A549 (cell line): ENCODE data around the gene GOLGA6L25.
"Not testable (repeated sequence)": the region's sequence is repeated elsewhere in the genome, so short reads cannot be mapped to it uniquely, and the experiment has no call there.

Experiments used
- EHMT2 ChIP-seq: fragments of 200-600 bp; sonication (generic); IDR thresholded peaks from 2 replicates; pipeline ENCODE4 v1.6.1; 2016; ENCODE audit warnings: antibody characterized with exemption, low read depth, mild to moderate bottlenecking, moderate library complexity
- JUN ChIP-seq, 2 experiments: fragments of >200 bp; sonication (Bioruptor Twin); formaldehyde crosslinking; IDR thresholded peaks; 2 replicates in 1 of 2; 3 replicates in 1 of 2; pipeline ENCODE4 v1.6.1; 2016 to 2017
- MAZ ChIP-seq: fragments of 150-350 bp; IDR thresholded peaks from 2 replicates; pipeline ENCODE4 v1.6.1; 2014; ENCODE audit warnings: antibody characterized with exemption, low read depth, low read length, borderline replicate concordance
- RAD21 ChIP-seq, 2 experiments: fragments of >200 bp in 1 of 2; sonication (Bioruptor Twin) in 1 of 2; formaldehyde crosslinking in 1 of 2; IDR thresholded peaks in 1 of 2; conservative IDR thresholded peaks in 1 of 2; 2 replicates in 1 of 2; 3 replicates in 1 of 2; pipeline ENCODE4 v1.6.1; 2012 to 2018; ENCODE audit warnings: inconsistent platforms in 1 of 2
- TF ChIP-seq, protein P1 (sequence below): fragments of >200 bp; sonication (Bioruptor Twin); formaldehyde crosslinking; IDR thresholded peaks from 3 replicates; pipeline ENCODE4 v1.5.1; 2016

DNA sequence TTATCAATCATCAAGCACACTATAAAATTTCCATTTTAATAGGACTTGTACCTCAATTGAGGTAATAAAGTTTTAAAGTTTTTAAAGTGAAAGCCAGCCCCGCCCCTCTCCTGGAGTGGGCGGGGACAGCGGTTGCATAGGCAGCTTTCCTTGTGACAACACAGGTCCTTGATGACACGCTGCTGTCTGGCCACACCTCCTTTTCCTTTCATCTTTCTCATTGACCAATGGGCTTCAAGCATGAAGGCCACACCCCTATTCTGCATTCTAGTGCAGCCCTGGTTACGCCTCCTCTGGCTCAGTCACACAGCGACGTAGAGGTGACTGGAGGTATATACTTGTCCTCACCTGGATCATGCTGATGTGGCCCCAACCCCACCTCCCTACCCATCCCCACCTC lies at the start of gene GOLGA6L25:
- TF ChIP-seq JUN (IDR thresholded peaks at IDR 0.05); MAZ; EHMT2; RAD21 (conservative IDR thresholded peaks at IDR 0.05 in 1 of 2, IDR thresholded peaks at IDR 0.05 in 1 of 2): not testable (repeated sequence)
- TF ChIP-seq, protein P1, sequence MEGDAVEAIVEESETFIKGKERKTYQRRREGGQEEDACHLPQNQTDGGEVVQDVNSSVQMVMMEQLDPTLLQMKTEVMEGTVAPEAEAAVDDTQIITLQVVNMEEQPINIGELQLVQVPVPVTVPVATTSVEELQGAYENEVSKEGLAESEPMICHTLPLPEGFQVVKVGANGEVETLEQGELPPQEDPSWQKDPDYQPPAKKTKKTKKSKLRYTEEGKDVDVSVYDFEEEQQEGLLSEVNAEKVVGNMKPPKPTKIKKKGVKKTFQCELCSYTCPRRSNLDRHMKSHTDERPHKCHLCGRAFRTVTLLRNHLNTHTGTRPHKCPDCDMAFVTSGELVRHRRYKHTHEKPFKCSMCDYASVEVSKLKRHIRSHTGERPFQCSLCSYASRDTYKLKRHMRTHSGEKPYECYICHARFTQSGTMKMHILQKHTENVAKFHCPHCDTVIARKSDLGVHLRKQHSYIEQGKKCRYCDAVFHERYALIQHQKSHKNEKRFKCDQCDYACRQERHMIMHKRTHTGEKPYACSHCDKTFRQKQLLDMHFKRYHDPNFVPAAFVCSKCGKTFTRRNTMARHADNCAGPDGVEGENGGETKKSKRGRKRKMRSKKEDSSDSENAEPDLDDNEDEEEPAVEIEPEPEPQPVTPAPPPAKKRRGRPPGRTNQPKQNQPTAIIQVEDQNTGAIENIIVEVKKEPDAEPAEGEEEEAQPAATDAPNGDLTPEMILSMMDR: not testable (repeated sequence)
